ENCODE measurements around the gene TNNT2.

- TF ChIP-seq CTCF (IDR thresholded peaks at IDR 0.05; ENCODE audit: insufficient read depth, low read depth, low read length): no peak
- no peak for TF ChIP-seq EZH2 (IDR thresholded peaks at IDR 0.05; ENCODE audit: insufficient read depth, low read length)
Measured at GRCh38 chr1:201354901-201355295, 22.6 kb downstream of the TNNT2 start.
